HG02938 (cell line): Measurements from ENCODE around the gene OBSL1.

Experiments used
- ATAC-seq: cut with Tn5 transposase; IDR thresholded peaks from one replicate; pipeline ENCODE4 v1.9.1; 2021; ENCODE audit warnings: mild to moderate bottlenecking, moderate library complexity; ENCODE audit not compliant: unreplicated experiment

The OBSL1 gene

DNA sequence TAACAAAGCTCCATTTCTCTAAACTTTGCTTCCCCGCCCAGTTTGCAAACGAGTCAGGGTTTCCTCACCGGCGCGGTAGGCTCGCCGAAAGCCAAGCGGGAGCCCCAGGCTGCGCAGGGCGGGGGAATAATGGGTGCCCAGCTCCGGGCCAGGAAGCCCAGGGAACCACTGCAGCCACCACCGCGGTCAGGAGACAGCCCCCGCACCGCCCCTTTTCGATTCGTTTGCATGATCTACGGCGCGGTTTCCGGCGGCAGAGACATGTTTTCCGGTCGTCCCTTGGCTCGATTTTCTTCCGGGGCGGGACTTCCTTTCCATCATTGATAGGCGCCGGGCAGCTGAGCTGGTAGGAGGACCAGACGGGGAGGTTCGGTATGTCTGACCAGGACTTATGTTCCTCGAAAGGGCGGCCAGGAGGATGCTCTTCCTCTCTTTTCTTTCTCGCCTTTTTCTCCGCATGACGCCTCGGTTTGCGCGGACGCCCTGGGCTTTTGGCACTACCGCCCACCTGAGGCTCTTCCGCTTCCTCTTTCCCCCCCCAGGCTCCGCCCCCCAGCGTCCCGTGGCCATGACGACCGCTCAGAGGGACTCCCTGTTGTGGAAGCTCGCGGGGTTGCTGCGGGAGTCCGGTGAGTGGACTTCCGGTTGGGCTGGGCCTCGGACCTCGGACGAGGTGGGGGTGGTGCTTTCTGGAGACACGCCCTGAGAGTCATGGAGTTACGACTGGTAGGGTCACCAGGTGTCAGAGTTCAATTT is 26.4 kb upstream of the OBSL1 start, which contains the start of gene STK11IP:
STK11IP (plus strand) TSS at position 306 of the 756 bp plus-strand sequence; CDS start at position 569, 263 bp downstream.
- ATAC-seq: peak; percentile 89

DNA sequence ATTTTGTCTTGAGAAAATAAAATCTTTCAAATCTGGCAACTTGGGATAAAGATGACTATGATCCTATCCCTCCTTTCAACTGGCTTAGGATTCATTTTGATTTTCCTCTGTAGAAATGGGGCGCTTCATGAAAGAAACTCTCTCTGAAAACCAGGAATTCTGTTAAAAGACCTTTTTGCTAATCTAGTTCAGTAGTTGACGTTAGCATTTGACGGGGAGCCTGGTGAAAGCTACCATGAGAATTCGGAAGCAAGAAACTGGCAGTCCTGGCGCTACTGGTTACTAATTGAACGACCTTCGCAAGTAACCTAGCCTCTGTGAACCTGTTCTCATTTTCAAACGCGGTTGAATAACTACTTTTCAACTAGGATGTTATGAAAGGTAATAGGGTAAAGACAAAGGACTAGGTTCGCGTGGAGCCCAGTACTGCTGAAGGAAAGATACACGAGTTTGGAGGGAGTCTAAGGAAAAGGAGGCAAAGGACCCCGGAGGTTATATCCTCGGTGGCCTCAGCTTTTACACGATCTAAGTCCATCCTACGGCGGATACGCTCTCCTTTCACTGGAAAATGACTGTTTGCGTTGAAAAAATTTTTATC is 25.7 kb upstream of the OBSL1 start:
- ATAC-seq: peak; percentile 2

DNA sequence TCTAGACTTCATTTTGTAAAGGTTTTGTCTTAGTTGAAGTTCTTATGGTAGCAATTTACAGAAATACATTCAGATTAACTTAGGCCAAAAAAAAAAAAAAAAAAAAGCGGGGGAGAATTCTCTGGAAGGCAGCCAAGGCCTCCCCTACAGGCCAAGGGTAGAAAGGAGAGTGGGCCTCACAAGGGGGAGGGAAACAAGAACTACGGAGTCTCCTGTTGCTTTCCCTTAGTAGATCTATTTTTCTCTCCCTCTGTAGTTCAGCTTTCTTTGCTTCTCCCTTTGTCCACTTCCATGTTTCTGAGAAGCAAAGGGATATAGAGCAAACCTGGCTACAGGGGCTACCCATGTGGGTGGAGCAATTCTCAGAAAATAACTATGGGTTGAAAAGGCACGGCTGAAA is 23.9 kb upstream of the OBSL1 start:
- ATAC-seq: no peak

DNA sequence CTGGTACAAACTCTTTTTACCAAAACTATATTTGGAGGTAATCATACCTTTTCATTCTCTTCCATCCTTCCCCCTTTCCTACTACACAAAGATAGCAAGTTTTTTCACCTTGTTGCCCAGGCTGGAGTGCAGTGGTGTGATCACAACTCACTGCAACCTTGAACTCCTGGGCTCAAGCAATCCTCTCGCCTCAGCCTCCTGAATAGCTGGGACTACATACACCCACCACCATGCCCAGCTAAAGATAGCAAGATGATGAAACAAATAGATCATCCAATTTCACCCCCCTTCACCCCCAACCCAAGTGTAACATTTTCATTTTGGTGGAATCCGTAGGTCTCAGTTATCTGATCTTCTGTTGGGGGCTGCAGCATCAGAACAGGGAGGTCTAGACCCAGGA is 21.8 kb upstream of the OBSL1 start:
- no peak for ATAC-seq

DNA sequence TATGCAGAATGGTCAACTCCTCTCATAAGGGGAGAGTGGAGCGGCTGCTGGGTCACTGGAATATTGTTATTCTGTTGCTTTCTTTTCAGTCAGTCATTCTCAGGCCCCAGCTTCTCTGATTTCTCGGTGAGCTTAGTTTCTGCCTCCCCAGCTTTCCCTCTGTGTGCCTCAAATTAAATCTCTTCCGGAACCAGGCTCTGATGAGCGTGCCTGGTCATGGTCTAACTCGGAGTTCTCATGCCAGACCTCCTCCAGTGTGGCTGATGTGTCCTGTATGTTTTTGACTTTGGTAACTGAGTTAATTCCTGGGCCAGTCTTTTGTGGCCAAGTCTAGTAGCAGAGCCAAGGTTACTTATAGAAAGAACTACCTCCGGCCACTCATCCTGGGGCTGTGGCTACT is 21.4 kb upstream of the OBSL1 start:
- no peak for ATAC-seq

DNA sequence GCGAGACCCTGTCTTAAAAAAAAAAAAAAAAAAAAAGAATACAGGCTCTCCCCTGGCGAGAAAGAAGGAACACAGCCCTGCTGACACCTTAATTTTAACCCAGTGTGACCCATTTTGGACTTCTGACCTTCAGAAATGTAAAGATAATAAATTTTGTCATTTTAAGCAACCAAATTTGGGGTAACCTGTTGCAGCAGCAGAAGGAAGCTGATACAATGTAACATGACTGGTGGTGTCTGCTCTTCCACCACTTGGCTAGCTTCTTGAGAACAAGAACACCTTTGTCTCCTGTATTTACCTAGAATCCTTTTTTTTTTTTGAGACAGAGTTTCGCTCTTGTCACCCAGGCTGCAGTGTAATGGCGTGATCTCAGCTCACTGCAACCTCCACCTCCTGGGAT is 19.8 kb upstream of the OBSL1 start:
- ATAC-seq: no peak

DNA sequence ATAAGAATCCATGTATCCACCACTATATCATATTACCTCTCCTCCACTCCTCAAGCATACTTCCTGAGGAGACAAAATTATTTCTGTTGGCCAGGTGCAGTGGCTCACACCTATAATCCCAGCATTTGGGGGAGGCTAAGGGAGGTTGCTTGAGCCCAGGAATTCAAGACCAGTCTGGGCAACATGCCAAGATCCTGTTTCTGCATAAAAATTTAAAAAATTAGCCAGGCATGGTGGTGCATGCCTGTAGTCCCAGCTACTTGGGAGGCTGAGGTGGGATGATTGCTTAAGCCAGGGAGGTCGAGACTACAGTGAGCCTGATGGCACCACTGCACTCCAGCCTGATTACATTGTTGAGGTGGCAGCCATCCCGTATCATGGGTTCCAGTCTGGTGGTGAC is 10.0 kb upstream of the OBSL1 start:
- no peak for ATAC-seq

DNA sequence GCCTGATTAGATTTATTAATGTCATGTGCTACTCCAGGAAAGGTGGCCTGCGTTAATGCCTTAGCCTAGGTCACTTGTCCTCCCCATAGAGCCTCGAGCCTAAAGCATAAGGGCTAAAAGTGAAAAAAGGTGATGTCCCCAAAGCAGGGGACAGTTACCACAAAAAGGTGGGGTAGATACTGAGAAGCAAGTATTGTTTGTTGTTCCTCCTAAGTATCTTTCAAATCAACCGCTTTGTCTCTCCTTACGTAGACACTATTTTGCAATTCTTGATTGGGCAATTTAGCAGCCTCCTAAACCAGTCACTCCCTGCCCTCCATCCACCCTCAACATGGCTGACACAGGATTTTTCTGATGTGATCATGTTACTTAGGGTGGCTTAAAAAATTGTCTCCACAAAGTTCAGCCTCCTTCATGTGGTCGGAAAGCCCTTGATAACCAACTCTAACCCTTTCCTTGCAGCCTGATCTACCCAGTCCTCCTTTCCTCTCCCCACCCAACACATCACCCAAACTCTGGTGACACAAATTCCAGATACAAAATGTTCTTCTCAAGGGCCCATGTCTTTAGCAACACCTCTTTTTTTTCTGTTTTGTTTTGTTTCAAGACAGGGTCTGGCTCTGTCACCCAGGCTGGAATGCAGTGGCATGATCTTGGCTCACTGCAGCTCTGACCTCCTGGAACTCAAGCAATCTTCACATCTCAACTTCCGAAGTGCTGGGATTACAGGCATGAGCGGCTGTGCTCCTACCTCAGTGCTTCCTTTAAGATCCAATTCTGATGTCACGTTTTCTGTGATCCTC is 7.7 kb upstream of the OBSL1 start:
- ATAC-seq: no peak

DNA sequence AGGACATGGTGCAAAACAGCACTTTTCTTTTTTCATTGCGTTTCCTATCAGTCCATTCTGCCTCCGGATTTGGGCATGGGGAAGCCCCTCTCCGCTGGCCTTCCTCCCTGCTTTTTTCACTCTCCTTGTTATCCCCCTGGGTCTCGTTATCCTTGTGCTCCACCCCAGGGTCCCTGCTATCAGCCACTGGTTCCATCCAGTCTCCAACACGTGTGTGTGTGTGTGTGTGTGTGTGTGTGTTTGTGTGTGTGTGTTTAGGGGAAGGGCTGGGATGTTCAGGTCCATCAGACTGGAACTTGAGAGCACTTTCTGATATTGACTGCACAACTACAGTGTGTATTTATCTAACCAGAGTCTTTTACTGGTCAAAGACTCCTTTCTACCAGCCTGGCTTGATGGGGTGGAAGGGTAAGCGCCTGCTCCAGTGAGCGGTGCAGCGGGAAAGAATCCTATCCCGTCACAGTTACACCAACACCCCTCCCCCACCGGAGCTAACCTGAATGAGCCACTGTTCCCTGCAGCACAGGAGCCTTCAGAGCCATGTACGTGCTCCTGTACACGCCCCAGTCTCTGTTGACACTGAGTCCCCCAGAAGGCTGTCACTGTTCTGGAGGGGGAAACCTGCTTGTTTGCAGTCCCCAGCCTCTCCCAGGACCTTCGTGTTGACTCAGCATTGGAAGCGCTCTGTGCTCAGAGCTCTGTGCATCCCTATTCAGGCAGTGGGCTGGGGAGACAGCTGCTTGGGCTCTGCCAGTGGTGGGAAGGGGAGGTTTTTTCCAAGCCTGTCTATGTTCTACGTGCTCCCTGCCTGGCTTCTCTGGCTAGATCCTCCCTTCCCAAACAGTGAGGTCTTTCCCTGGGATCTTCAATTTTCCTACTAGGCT is 5.4 kb upstream of the OBSL1 start:
- no peak for ATAC-seq

DNA sequence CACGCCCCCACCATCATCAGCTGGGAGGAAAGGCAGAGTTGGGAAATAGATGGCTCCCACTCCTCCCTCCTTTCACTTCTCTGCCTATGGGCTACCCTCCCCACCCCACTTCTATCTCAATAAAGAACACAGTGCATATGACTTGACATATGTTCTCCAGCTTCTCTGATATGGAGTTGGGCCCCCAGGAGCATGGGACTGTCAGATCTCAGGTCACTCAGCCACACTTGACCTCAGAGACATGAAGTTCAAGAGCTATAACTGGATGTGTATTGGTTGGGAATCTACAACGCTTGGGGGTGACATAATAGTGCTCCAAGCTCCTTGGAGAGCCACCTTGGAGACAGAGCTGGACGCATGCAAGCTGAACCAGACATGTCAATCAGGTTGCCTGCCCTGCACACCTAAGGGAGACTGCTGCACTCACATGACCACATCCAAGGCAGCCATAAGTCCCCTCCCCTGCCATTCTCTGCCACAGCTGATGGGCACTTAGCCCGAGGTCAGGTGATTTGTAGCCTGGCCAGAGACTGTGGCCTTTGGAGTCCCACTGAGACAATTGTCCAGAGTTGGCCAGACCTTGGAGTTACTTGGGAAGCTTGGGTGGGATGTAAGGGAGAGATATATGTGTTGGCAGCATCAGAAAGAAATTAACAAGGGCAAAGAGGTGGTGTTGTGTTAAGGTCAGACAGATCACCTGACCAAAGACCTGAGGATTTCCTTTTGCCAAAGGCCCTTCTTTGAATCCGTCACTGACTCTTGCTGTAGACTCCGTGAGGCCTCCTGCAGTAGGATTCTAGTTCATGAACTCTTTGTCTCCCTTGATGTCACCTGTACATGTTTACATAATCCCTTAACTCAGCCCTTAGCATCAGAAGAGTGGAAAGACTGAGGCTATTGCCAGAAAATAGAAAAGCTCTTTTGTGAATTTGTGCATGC is 4.5 kb upstream of the OBSL1 start:
- ATAC-seq: no peak

DNA sequence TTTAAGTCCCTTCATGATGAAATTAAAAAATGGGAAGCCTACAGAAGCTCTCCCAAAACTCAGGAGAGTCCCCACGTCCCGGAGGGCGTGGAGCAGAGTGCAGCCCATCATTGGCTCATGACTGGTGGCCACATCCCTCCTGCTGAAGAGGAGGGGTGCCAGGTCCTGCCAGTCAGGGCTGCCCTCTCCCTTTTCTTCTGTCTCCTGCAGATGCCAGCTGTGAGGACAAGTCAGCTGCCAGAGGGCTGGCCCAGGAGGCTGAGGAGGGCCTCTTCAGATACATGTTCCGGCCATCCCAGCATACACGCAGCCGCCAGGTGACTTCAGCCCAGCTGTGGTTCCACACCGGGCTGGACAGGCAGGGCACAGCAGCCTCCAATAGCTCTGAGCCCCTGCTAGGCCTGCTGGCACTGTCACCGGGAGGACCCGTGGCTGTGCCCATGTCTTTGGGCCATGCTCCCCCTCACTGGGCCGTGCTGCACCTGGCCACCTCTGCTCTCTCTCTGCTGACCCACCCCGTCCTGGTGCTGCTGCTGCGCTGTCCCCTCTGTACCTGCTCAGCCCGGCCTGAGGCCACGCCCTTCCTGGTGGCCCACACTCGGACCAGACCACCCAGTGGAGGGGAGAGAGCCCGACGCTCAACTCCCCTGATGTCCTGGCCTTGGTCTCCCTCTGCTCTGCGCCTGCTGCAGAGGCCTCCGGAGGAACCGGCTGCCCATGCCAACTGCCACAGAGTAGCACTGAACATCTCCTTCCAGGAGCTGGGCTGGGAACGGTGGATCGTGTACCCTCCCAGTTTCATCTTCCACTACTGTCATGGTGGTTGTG is 3.4 kb upstream of the OBSL1 start:
- ATAC-seq: no peak

DNA sequence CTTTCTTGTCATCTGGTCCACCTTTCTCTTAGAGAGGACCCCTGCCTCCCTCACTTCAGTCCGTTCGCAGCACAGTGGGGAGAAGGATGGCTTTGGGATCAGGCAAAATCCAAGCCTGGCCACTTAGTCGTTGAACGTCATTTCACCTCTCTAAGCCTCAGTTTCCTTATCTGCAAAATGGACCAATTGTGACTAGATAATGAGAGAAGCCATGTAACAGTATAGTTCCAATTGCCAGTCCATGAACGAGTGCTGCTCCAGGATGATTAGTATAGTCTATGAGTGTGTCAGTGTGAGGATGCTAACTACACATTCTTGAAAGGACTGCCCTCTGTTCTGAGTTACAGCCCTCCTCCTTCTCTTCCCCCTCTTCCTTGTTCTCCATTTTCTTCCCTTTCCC is 1.8 kb upstream of the OBSL1 start:
- ATAC-seq: no peak

DNA sequence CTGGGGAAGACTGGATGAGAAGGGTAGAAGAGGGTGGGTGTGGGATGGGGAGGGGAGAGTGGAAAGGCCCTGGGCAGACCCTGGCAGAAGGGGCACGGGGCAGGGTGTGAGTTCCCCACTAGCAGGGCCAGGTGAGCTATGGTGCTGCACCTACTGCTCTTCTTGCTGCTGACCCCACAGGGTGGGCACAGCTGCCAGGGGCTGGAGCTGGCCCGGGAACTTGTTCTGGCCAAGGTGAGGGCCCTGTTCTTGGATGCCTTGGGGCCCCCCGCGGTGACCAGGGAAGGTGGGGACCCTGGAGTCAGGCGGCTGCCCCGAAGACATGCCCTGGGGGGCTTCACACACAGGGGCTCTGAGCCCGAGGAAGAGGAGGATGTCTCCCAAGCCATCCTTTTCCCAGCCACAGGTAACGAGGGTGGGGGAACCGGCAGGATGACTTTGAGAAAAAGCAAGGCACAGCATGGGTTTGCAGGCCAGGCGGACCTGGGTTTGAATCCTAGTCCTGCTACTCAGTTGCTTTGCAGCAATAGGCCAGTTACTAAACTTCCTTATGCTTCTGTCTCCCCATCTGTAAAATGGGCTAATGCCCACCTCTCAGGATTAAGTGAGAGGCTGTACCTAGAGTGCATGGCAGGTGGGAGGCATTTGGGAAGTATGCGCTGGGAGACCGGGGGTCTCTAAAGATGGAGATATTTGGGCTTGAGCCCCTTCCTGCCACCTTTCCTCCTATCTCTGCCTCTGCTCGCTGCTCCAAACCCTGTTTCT is 1.1 kb upstream of the OBSL1 start, which contains the start of gene INHA:
INHA (plus strand) TSS at position 74 of the 765 bp plus-strand sequence; CDS start at position 139, 65 bp downstream.
- no peak for ATAC-seq

DNA sequence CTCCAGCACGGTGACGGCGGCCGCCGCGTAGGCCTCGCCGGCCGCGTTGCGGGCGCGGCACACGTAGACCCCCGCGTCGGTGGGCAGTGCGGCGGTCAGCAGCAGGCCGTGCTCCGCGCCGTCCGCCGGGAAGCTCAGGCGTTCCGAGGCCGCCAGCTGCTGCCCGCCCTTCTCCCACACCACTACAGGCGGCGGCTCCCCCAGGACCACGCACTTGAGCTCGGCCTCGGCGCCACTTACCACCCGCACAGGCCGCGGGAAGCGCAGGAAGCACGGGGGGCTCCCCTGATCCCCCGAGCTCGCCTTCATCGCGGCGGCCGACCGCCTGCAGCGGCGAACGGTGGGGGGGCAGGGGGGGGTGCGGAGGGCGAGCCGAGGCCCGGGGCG is 422 bp downstream of the OBSL1 start:
- ATAC-seq: no peak

DNA sequence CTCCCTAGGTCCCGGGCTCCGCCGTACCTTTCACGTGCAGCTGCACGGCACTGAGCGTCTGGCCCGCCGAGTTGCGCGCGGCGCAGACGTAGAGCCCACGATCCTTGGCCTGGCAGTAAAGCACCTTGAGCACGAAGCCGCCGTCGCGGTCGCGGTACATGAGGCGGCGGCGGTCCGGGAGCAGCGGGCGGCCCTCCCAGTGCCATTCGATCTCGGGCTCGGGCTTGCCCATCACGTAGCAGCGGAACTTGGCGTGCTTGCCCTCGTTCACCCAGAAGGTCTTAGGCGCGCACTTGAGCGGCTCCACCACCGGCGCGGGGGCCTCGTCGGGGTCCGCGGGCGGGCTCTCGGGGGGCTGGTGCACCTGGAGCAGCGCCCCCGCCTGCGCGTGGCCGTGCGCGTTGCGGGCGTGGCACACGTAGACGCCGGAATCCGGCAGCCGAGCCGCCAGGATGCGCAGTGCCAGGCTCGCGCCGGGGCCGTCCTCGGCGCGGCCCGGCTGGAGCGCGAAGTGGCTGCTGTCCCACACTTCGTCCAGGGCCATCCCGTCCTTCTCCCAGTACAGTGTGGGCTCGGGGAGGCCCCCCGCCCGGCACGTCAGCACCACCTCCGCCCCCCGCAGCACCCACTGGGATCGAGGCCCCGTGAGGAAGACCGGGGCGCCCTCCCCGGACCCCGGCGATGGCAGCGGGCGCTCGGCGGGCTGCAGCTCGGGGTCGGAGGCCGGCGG is 980 bp downstream of the OBSL1 start:
- ATAC-seq: no peak

DNA sequence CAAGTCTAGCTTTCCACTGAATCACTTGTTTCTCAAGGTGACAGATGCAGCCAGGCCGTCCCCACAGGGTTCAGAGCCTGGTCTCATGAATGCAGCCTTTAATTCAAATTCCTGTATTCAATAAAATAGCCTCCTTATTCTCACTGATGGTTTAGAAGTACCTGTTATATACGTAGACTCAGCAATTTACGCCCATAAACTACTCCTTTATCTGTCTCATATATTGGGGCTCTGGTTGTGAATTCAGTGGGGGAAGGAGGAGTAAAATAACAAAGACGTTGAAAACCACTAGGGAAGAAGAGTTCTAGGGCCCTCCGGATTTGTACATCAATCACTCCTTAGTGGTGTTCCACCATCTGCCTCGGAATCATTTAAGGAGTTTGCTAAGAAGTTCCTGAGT is 1.7 kb downstream of the OBSL1 start:
- no peak for ATAC-seq

DNA sequence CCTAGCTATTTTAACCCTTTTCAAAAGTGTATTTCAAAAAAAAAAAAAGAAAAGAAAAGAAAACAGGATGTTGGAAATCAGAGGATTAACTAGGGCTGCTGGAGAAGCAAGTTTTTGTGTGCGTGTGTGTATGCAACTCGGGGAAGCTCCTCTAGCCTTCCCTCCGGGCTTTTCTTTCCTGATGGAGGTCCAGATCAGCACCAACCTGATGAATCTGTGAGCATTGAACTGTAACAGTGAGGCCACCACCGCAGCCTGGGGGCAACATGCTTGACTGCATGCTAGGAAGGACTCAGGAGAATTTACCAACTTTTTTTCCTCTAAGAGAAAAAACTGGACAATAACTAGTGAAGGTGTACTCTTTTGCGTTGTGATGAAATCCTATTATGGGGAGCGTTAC is 2.3 kb downstream of the OBSL1 start:
- no peak for ATAC-seq
